IgD-negative memory B cell (primary cell): ENCODE data around the gene XPO6. TPM values are rescaled to one million over a fixed set of nuclear protein-coding genes. Genes with fewer than 3 reads are reported as not detected.

Experiments used
- H3K27ac Mint-ChIP-seq, 3 donors: one replicate each; pipeline ENCODE4 v1.8.0; 2020 to 2022; ENCODE audit warnings: mild to moderate bottlenecking in 3 of 3, mixed read lengths in 3 of 3, moderate library complexity in 1 of 3
- H3K27me3 Mint-ChIP-seq: one replicate; pipeline ENCODE4 v1.8.0; 2021; ENCODE audit warnings: mixed read lengths
- H3K36me3 Mint-ChIP-seq: one replicate; pipeline ENCODE4 v1.8.0; 2020; ENCODE audit warnings: mild to moderate bottlenecking, mixed read lengths
- H3K4me1 Mint-ChIP-seq, 3 donors: one replicate each; pipeline ENCODE4 v1.8.0; 2020 to 2022; ENCODE audit warnings: mixed read lengths in 3 of 3, mild to moderate bottlenecking in 1 of 3
- H3K4me3 Mint-ChIP-seq, 4 donors: one replicate each; pipeline ENCODE4 v1.8.0; 2020 to 2022; ENCODE audit warnings: mild to moderate bottlenecking in 4 of 4, mixed read lengths in 4 of 4, moderate library complexity in 3 of 4
- H3K9me3 Mint-ChIP-seq, 3 donors: one replicate each; pipeline ENCODE4 v1.8.0; 2020 to 2021; ENCODE audit warnings: mixed read lengths in 3 of 3, mild to moderate bottlenecking in 1 of 3
- polyA plus RNA-seq: library from polyadenylated mRNA; unstranded; fragments of 300-500 nt; fragmentation: Illumina TruSeq; gene quantifications from one replicate; pipeline ENCODE4 v1.2.3, GENCODE V29; 2021

The XPO6 gene
- polyA plus RNA-seq, 1 donor from 2014 or later, result 86.1 TPM

- Mint-ChIP-seq H3K36me3 (peaks cover 10% of the 10 kb centered on the region), H3K4me3 (peak overlapping the region in 3 of 4 donors; percentile 59 to 89 (median 81)), H3K9me3 (no peaks in the 10 kb centered on the region), H3K27me3 (no peaks in the 10 kb centered on the region), H3K4me1 (peaks cover 16 to 27% (median 23%) of the 10 kb centered on the region in 3 donors), H3K27ac (peak overlapping the region; percentile 35 to 84 (median 54))
Observed at GRCh38 chr16:28202147-28202746, 9.5 kb downstream of the XPO6 start.

- Mint-ChIP-seq H3K4me1 (peaks cover 21 to 32% (median 31%) of the 10 kb centered on the region in 3 donors), H3K36me3 (peaks cover 8% of the 10 kb centered on the region), H3K27ac (peak overlapping the region; percentile 10 to 86 (median 75)), H3K9me3 (no peaks in the 10 kb centered on the region), H3K27me3 (no peaks in the 10 kb centered on the region), H3K4me3 (peak overlapping the region in 1 of 4 donors; percentile 45)
Observed at GRCh38 chr16:28200661-28201060, 11.1 kb downstream of the XPO6 start.

GRCh38 chr16:28196387-28196987 lies 15.3 kb downstream of the XPO6 start:
- Mint-ChIP-seq H3K36me3 (no peaks in the 10 kb centered on the region), H3K27me3 (no peaks in the 10 kb centered on the region), H3K4me1 (peaks cover 42 to 57% (median 50%) of the 10 kb centered on the region in 3 donors), H3K27ac (peak overlapping the region; percentile 79 to 92 (median 90)), H3K9me3 (no peaks in the 10 kb centered on the region), H3K4me3 (peak overlapping the region in 1 of 4 donors; percentile 58)

GRCh38 chr16:28195859-28196258 lies 15.9 kb downstream of the XPO6 start:
- Mint-ChIP-seq H3K36me3 (no peaks in the 10 kb centered on the region), H3K4me1 (peaks cover 47 to 56% (median 49%) of the 10 kb centered on the region in 3 donors), H3K27ac (peak overlapping the region; percentile 79 to 92 (median 90)), H3K27me3 (no peaks in the 10 kb centered on the region), H3K4me3 (peak overlapping the region in 2 of 4 donors; percentile 3 to 52), H3K9me3 (no peaks in the 10 kb centered on the region)

- peaks cover 4% of the 10 kb centered on the region for H3K36me3 Mint-ChIP-seq
- H3K27me3 Mint-ChIP-seq, result no peaks in the 10 kb centered on the region
- H3K27ac Mint-ChIP-seq, result peak overlapping the region; percentile 78 to 98 (median 92)
- peaks cover 52 to 67% (median 57%) of the 10 kb centered on the region in 3 donors for H3K4me1 Mint-ChIP-seq
- H3K9me3 Mint-ChIP-seq, result no peaks in the 10 kb centered on the region
- peak overlapping the region; percentile 77 to 94 (median 78) for H3K4me3 Mint-ChIP-seq
Observed at GRCh38 chr16:28193530-28194423, 18.0 kb downstream of the XPO6 start.

- peak overlapping the region; percentile 78 to 98 (median 92) for H3K27ac Mint-ChIP-seq
- peak overlapping the region; percentile 77 to 94 (median 78) for H3K4me3 Mint-ChIP-seq
- peaks cover 4% of the 10 kb centered on the region for H3K36me3 Mint-ChIP-seq
Observed at GRCh38 chr16:28192806-28193529, 18.8 kb downstream of the XPO6 start.

GRCh38 chr16:28191364-28191960 lies 20.3 kb downstream of the XPO6 start:
- Mint-ChIP-seq H3K4me1 (peaks cover 66 to 81% (median 71%) of the 10 kb centered on the region in 3 donors), H3K4me3 (peak overlapping the region in 3 of 4 donors; percentile 44 to 86 (median 80)), H3K36me3 (peaks cover 4% of the 10 kb centered on the region), H3K27ac (peak overlapping the region; percentile 37 to 67 (median 53)), H3K9me3 (no peaks in the 10 kb centered on the region), H3K27me3 (no peaks in the 10 kb centered on the region)

More at GRCh38 chr16:28192806-28193529, 18.8 kb downstream of the XPO6 start:
- peaks cover 58 to 75% (median 62%) of the 10 kb centered on the region in 3 donors for H3K4me1 Mint-ChIP-seq
- no peaks in the 10 kb centered on the region for H3K27me3 Mint-ChIP-seq
- no peaks in the 10 kb centered on the region for H3K9me3 Mint-ChIP-seq

- peak overlapping the region; percentile 68 to 85 (median 72) for H3K4me3 Mint-ChIP-seq
- H3K4me1 Mint-ChIP-seq, result peaks cover 58 to 77% (median 63%) of the 10 kb centered on the region in 3 donors
- no peaks in the 10 kb centered on the region for H3K27me3 Mint-ChIP-seq
- H3K9me3 Mint-ChIP-seq, result peaks cover 0 to 3% (median 0%) of the 10 kb centered on the region in 3 donors
- H3K36me3 Mint-ChIP-seq, result peaks cover 4% of the 10 kb centered on the region
- H3K27ac Mint-ChIP-seq, result peak overlapping the region; percentile 83 to 97 (median 93)
Observed at GRCh38 chr16:28189245-28189644, 22.5 kb downstream of the XPO6 start.

- peak overlapping the region; percentile 83 to 97 (median 93) for H3K27ac Mint-ChIP-seq
- peaks cover 60 to 77% (median 62%) of the 10 kb centered on the region in 3 donors for H3K4me1 Mint-ChIP-seq
- H3K4me3 Mint-ChIP-seq, result peak overlapping the region; percentile 68 to 85 (median 72)
- no peaks in the 10 kb centered on the region for H3K27me3 Mint-ChIP-seq
- peaks cover 4% of the 10 kb centered on the region for H3K36me3 Mint-ChIP-seq
- H3K9me3 Mint-ChIP-seq, result peaks cover 0 to 3% (median 0%) of the 10 kb centered on the region in 3 donors
Observed at GRCh38 chr16:28188085-28188916, 23.5 kb downstream of the XPO6 start.

- Mint-ChIP-seq H3K27ac (peak overlapping the region; percentile 83 to 97 (median 93)), H3K4me3 (peak overlapping the region; percentile 67 to 83 (median 74)), H3K4me1 (peaks cover 60 to 76% (median 61%) of the 10 kb centered on the region in 3 donors), H3K27me3 (no peaks in the 10 kb centered on the region), H3K36me3 (peaks cover 4% of the 10 kb centered on the region), H3K9me3 (peaks cover 0 to 3% (median 0%) of the 10 kb centered on the region in 3 donors)
Observed at GRCh38 chr16:28187595-28188004, 24.2 kb downstream of the XPO6 start.

GRCh38 chr16:28186752-28187151 lies 25.0 kb downstream of the XPO6 start:
- Mint-ChIP-seq H3K9me3 (peaks cover 0 to 3% (median 0%) of the 10 kb centered on the region in 3 donors), H3K27ac (peak overlapping the region; percentile 83 to 97 (median 93)), H3K4me3 (peak overlapping the region; percentile 65 to 83 (median 72)), H3K4me1 (peaks cover 63 to 78% (median 66%) of the 10 kb centered on the region in 3 donors), H3K36me3 (peaks cover 4% of the 10 kb centered on the region), H3K27me3 (no peaks in the 10 kb centered on the region)

- Mint-ChIP-seq H3K4me1 (peaks cover 60 to 80% (median 69%) of the 10 kb centered on the region in 3 donors), H3K36me3 (peaks cover 4% of the 10 kb centered on the region), H3K9me3 (peaks cover 0 to 3% (median 0%) of the 10 kb centered on the region in 3 donors), H3K27ac (peak overlapping the region in 2 of 3 donors; percentile 62 to 93), H3K27me3 (peaks cover 3% of the 10 kb centered on the region), H3K4me3 (no peak overlapping the region)
Observed at GRCh38 chr16:28185696-28186095, 26.1 kb downstream of the XPO6 start.

GRCh38 chr16:28184625-28185024 lies 27.1 kb downstream of the XPO6 start:
- Mint-ChIP-seq H3K4me1 (peaks cover 63 to 78% (median 72%) of the 10 kb centered on the region in 3 donors), H3K27ac (peak overlapping the region in 2 of 3 donors; percentile 44 to 84), H3K27me3 (peaks cover 3% of the 10 kb centered on the region), H3K9me3 (peaks cover 0 to 3% (median 0%) of the 10 kb centered on the region in 3 donors), H3K4me3 (peak overlapping the region in 2 of 4 donors; percentile 22 to 68), H3K36me3 (peaks cover 3% of the 10 kb centered on the region)
